Smooth muscle cell of the brain vasculature (primary cell): ENCODE data around the gene ADGRG7.

Source experiments
- DNase-seq: peaks from one replicate; pipeline ENCODE4 v3.0.0-alpha.2; 2012; ENCODE audit warnings: low read depth, low spot score

ADGRG7 gene

DNA sequence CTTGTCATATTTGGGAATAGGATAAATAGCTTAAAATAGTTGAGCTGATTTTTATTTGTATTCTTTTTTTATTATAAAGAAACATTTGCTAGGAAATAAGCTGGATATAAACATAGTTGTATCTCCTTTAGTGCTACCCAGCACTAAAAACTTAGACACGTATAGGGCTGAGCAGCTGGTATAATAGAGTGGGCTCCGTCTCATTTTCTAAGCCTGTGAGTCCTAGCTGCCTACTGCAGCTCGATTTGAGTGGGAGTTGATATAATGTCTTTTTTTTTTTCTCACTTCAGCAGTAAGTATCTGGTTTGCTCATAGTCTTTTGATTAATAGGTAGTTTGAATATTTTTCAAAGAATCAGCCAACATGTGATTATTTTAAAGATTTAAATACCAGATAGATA lies 134.1 kb downstream of the ADGRG7 start:
- DNase-seq, result no peak

DNA sequence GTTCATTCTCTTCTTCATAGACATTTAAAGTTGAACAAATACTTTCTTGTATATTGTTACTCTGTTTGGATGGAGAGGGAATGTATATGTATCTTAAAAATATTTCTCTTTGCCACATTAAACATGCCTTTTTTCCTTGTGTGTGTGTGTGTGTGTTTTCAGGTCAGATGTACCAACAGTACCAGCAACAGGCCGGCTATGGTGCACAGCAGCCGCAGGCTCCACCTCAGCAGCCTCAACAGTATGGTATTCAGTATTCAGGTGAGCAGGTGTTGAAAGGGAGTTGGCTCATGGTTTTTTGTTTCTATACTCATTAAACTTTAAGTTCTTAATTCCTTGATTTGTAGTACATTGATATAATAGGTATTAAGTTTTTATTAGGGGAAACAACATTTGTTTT lies 135.3 kb downstream of the ADGRG7 start:
- no peak for DNase-seq
